Left forelimb (tissue), 1 donor: ENCODE measurements around the gene DOCK2.
"Not testable (repeated sequence)": the region's sequence is repeated elsewhere in the genome, so short reads cannot be mapped to it uniquely, and the experiment has no call there.

Experiments
- DNase-seq: peaks from one replicate; pipeline ENCODE4 v3.0.0-alpha.2; 2018; ENCODE audit warnings: low spot score

Gene DOCK2

DNA sequence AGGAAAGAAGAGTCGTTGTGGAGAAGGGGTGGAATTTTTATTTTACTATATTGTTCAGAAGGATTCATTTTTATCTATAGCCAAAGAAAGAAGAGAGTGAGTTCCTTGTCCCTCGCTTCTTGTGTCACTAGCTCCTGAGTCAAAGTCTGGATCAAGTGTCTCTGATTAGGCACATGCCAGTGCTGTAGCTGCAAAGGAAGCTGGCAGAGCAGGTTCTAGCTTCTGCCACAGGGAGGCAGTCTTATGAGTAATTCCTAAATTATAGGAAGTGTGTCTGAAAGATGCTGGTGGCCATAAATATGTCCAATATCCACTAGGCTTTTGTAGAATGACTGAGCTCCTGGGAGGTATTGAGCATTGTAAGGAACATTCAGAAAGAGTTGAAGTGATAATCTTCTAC is 84.7 kb downstream of the DOCK2 start:
- no peak for DNase-seq

DNA sequence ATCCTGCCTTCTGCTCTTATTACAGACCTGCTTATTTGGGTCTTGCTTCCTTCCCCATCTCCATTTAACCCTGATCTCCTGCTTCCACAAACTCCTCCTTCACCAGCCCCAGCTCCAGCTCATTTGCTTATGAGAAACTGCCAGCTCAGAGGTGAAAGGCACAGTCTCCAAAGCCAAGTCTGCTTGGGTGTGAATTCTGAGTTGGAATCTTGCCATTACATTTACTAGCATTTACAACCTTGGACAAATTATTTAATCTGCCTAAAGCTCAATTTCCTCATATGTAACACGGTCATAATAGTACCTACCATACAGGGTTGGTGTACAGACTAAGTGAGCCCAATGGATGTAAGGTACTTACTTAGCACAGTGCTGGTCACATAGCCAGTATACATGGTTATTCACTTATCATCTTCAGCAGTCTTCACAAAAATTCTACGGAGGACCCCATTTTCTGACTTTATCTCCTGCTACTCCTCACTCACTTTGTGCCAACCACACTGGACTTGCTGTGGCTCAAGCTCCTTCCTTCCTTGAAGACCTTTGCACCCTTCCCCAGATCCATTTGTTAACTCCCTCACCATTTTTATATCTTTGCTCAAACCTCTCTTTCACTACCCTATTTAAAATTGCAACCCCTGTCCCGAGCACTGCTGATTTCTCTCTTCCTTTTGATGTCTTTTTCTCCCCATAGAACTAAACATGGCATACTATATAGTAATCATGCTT is 86.2 kb downstream of the DOCK2 start:
- DNase-seq = no peak

DNA sequence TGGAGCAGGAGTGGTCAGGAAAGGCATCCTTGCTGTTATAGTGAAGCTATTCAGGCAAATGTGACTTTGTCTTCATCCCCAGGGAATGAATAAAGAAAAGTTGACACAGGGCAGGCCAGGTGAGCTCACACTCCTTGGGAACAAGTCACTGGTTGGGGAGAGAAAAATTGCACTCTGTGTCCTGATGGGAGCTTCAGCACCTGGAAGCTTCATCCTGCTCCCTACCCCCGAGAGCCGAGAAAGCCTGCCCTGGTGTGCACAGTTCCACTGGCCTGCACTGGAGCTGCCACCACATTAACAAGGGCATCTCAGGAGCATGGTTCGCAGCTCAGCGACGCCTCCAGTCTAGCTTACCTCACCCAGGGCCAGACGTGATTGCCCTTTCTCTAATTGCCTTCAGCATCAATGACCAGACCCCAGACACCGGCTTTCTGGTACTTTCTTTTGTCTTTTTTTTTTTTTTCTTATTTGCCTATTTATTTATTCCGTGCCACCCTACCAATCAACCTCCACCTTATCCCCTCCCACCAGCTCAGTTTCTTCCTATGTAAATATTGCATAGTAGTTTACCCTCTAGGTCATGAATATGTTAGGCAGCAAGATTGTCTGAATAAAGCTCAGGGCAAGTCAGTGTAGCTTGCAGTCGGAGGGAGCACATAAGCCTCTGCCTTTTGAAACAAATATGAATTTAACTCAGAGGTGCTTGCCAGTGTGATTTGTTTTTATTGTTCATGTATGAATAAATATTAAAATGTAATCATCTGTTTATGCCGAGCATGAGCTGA is 87.4 kb downstream of the DOCK2 start:
- DNase-seq = no peak

DNA sequence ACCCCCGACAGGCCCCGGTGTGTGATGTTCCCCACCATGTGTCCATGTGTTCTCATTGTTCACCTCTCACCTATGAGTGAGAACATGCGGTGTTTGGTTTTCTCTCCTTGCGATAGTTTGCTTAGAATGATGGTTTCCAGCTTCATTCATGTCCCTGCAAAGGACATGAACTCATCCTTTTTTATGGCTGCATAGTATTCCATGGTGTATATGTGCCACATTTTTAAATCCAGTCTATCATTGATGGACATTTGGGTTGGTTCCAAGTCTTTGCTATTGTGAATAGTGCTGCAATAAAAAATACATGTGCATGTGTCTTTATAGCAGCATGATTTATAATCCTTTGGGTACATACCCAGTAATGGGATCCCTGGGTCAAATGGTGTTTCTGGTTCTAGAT is 88.6 kb downstream of the DOCK2 start:
- DNase-seq = not testable (repeated sequence)

DNA sequence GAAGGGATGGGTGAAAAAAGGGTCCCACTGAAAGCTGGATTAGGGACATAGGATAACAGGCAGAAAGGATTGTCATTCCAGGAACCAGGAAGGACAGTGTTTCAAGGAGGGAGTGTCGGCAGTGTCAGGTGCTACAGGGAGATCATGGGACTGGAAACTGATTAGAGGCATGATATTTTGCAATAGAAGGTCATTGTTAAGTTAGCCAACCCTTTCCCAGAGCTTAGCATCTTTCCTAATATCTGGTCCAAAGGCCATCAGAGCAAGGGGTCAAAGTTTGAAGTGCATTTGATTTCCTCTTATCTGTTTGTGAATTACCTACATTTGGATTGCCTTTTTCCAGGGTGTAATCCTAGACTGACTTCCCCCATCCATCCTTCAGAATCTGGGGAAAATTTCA is 91.3 kb downstream of the DOCK2 start:
- no peak for DNase-seq

DNA sequence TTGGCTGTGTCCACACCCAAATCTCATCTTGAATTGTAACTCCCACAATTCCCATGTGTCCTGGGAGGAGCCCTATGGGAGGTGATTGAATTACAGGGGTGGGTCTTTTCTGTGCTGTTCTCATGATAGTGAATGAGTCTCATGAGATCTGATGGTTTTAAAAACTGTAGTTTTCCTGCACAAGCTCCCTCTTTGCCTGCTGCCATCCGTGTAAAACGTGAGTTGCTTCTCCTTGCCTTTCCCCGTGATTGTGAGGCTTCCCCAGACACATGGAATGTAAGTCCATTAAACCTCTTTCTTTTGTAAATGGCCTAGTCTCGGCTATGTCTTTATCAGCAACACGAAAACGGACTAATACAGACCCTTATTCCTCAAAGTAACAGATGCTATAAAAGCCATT is 94.1 kb downstream of the DOCK2 start:
- no peak for DNase-seq

DNA sequence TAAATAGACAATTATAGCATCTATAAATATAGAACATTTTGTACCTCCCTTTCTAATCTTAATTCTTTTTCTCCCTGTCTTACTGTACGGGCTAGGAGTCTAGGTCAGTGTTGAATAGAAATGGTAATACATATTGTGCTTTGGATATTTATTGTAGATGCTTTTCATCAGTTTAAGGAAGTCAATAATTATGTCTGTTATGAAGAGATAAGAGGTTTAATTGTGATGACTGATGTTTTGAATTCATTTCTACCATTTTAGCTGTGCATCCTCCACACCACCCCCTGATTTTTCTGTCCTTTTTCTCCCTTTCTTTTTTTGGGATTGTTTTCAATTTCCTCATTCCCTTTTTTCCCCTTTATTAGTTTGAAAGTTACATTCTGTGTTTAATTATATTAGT is 95.8 kb downstream of the DOCK2 start:
- DNase-seq = no peak

DNA sequence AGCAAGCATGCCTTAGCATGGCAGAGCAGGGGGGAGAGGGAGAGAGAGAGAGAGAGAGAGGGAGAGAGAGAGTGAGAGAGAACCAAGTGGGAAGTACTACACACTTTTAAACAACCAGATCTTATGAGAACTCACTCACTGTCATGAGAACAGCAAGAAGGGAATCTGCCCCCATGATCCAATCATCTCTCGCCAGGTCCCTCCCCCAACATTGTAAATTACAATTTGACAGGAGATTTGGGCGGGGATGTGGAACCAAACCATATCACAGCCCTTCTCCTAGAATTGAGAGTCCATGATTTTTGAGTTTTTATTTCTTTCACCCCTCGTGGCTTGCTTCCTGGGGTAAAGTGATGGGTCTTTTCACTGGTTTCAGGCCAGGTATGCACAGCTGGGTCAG is 98.8 kb downstream of the DOCK2 start:
- no peak for DNase-seq

DNA sequence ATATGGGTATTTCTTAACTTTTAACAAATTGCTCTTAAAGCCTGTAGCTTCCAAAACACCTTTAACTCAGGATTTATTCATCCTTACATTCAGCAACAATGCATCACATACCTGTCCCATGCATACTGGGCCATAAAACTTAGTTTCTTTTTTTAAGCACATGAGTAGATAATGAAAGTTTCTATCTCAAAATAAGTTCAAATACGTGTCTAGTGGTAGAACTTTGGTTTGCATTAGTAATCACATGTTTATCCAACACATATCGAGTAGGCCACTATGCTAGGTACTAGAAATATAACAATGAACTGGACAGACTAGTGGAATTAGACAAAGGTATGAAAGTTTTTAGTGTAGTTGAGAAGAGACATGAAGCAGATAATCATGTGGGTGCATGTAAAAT is 99.6 kb downstream of the DOCK2 start:
- no peak for DNase-seq

DNA sequence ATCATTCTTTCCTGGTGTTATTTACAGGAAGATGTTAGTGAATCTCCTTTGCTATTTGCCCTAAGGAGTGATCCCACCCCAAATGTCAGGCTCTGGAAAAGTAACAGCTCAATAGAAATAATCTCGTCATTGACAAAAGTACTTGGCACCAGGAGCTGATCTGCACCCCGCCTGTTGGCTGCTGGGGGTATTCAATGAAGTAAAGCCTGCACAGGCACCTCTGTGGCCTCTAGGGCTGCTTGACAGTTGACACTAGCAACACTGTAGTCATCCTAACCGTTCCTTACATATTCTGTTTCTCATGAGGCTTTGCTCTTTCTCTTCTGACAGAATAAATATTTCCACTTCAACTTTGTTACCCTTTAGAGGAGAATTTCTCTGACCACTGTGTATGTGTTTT is 103.4 kb downstream of the DOCK2 start:
- no peak for DNase-seq

DNA sequence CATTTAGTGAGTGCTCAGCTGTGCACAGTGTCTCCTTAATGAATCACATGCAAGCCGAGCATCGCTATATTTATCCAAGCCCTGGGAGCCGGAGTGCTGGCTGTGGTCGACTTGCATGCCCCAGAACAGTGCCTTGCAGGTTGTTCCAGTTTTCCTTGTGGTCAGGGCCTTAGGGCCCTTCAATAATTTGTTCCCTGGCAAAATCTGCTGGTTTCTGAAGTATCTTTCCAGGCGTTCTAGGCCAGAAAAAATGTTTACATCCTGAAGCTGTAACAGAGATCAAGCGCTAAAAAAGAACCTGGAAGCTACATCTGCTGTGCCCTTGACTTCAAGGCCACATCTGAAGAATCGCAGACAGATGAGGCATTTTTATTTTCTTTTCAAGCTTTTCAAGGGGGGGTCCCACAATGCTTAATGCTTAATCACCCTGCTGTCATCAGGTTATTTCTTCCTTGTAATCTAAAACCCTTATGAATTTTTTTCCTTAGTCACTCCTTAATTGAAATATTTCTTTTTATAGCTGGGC is 105.8 kb downstream of the DOCK2 start:
- DNase-seq = no peak

DNA sequence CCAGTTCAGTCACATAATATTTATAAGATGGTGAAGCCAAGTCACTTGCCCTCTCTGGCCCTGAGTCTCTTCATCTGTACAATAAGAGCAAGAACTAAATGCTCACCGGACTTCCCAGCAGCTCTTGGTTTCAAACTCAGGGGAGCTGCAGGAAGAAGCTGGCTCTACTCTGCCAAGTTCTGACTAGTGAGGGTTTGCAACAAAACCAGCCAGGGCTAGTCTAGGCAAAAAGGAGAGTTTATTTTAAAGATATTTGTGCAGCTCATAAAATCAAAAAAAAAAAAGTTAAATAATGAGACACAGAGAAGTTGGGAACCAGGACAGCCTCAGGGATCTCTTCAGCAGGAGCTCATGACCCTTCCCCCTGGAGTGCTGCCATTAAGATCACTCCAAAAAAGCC is 107.3 kb downstream of the DOCK2 start:
- DNase-seq = no peak

DNA sequence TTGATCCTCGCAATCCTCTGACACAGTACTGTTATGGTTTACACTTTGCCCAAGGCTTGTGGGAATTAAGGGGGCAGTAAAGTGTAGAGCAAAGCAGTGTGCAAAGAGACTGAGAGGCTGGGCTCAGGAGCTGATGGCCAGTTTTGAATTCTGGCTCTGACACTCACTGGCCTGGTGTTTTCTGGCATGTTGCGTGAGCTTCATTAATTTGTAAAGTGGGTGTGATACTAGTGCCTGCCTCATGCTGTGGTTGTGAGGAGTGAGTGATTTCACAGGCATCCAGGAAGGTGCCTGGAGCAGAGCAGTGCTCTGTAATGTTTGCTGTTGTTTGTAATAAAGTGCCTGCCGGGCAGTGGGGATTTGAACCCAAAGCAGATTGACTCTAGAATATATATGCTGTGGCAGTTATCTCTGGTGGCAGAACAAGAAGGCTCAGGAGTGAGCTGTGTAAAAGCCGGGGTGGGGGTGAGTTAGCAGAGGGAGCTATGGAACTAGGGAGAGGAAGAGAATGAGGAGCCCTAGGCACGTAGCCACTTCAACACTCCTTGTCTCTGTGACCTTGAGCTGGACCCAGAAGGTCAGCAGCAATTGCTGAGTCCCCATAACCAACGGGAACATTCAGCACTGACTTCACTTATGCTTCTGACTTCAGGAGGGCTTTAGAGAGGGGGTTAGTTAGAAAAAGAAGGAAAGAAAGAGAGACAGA is 108.5 kb downstream of the DOCK2 start:
- no peak for DNase-seq

DNA sequence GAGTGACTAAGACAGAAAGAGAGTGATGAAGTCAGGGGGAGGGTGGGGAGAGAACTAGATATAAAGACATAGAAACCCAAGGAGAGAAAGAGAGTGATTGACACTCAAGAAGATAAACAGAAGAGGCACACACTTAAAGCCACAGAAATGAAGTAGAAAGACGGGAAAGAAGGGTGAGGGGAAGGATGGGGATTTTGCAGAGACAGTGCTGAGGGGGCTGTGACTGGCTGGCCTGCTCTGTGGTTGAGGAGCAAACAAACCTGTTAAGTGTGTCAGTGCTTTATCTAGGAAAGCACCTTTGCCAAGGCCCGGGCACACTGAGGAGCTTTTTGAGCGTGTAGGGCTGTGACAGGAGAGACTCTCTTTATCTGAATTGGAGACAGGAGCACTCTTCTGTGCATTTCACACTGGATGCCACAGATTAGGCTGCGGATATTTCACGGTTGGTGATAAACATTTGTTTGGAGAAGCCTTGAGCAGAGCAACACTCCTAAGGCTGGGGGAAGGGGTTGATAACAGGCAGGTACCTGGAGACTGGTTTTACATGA is 109.1 kb downstream of the DOCK2 start:
- DNase-seq = no peak

DNA sequence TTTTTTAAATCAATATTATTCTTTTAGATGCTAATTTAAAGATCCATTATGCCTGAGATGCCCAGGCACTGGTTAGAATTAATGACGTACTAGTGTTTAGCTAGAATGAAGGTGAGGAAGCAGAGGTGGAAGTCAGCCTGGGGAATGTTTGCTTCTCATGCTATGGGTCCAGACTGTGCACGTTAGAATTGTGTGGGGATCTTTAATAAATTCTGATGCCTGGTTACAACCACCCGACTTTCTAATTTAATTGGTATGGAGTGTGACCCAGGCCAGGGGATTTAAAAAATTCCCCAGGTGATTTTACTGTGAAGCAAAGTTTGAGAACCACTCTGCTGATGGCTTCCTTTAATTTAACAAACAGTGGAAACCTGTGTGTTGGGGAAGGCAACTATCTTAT is 111.1 kb downstream of the DOCK2 start:
- DNase-seq = no peak

DNA sequence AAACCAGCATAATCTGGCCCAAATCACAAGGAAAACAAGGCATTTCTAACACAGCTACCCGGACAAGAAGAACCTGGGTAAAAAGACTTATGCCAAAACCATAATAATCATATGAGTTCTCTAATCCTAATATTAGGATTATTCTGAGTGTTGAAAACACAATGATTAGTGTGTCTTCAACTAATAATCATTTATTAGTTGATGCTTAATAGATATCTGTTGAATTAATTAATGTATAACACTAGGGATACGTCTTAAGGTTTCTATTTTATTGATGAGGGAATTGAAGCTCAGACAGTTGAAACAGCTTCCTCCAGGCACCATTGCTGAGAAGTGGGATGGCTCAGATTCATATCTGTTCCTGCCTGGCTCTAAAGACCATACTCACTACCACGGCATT is 112.2 kb downstream of the DOCK2 start:
- no peak for DNase-seq

DNA sequence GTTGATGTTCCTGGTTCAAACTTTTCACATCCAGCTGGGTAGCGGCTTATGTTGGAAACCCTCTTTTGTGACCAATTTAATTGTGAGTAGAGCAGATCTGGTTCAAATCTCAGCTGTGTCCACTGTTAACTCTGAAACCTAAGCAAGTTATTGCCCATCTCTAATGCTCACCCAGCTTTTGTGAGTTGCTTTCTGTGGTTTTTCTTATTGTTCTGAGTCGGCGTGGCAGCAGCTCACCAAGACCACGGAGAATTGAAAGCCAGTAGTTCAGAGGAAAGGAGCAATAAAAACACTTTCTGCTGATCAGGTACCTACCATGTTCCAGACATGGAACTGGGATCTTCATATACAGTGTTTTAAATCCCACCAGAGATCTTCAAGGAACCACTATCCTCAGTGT is 114.4 kb downstream of the DOCK2 start:
- no peak for DNase-seq

DNA sequence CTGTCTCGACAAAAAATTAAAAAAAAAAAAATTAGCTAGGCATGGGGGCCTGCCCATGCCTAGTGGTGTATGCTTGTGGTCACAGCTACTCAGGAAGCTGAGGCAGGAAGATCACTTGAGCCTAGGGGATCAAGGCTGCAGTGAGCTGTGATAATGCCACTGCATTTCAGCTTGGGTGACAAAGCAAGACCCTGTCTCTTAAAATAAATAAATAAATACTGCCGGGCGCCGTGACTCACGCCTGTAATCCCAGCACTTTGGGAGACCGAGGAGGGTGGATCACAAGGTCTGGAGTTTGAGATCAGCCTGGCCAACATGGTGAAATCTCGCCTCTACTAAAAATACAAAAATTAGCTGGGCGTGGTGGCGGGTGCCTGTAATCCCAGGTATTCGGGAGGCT is 115.5 kb downstream of the DOCK2 start:
- DNase-seq = not testable (repeated sequence)

DNA sequence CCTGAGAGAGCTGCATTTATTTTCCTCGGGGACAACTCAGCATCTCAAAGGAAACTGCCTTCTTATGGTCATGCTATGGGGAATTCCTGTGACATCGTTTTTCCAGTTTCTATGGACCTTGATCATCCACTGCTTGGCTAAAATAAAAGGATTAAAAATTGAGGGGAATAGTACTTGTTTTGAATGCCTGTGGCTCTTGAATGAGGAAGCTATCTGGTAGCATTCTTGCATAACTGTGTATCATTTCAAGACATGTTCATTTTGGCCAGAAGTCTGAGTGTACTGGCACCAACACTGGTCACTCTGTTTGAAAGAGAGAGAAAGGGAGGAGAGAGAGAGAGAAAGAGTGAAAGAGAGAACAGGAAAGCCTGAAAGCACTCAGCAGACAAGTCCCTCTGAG is 116.7 kb downstream of the DOCK2 start:
- no peak for DNase-seq

DNA sequence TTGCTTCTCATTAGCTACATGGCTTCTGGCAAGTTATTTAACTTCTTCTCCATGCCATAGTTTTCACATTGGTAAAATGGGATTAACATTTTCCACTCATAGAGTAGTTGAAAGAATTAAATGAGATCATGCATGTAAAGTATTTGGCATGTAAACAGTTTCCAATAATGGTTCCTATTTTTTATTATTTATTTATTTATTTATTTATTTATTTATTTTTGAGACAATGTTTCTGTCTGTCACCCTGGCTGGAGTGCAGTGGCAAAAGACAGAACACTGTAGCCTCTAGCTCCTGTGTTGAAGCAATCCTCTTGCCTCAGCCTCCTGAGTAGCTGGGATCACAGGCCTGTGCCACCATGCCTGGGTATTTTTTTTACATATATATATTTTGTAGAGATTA is 117.7 kb downstream of the DOCK2 start:
- no peak for DNase-seq

DNA sequence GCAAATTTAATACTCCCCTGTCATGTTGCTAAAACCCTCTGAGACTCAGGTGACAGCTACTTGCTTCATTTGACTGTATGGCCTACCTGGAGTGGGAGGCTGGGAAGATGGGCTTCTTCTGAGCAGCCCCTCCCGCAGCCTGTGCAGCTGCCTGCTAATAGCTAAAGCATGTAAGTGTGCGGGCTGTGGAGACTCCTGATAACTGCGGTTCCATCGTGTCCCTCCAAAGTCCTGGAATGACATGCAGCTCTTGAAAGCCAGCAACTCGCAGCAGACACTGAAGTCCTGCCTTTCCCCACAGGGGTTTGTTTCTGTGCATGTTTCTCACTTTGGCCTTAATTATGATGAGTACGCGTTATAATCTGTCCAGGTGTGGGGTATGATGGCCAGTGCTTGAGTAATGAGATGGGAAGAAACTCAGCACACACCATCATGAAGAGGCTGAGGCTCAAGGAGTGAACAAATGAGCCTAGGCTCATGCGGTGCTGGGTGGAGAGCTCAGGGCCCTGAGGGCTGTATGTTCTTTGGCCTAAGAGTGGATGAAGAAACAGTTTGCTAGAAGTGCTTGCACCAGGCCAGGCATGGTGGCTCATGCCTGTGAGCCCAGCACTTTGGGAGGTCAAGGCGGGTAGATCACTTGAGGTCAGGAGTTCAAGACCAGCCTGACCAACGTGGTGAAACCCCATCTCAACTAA is 119.1 kb downstream of the DOCK2 start:
- no peak for DNase-seq

DNA sequence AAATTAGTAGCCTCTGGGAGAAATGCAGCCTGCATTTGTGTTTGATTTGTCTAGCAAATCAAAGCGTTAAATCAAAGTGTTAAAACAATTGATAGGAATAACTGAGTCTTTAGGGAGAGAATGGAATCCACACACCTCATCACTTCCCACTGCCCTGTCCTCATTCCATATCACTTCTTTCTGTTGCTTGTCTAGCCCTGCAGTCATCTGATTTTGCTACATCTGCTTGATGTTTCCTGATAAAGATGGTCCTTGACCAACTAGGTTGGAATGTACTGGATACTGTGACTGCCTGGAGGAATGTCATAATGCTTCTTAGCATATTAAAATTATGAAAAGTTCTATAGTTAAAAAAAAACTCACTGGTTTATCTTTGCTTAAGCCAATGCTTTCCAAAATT is 119.9 kb downstream of the DOCK2 start:
- DNase-seq = no peak
